Panc1 (cell line): ENCODE measurements around the gene TEX53.

Experiments
- POLR2AphosphoS5 ChIP-seq: IDR thresholded peaks from 2 replicates; pipeline ENCODE4 v1.6.1; 2012; ENCODE audit warnings: mild to moderate bottlenecking, low read depth, low read length, moderate library complexity
- TCF7L2 ChIP-seq: IDR thresholded peaks from 2 replicates; pipeline ENCODE4 v1.6.1; 2011; ENCODE audit warnings: mild to moderate bottlenecking, low read depth, low read length, inconsistent platforms
- TF ChIP-seq, protein P1 (sequence below): fragments of 450-650 bp; IDR thresholded peaks from 2 replicates; pipeline ENCODE4 v1.5.1; 2017; ENCODE audit warnings: mild to moderate bottlenecking

GRCh38 chr9:114676901-114677300 is 19.3 kb upstream of the TEX53 start:
- TF ChIP-seq, protein P1, sequence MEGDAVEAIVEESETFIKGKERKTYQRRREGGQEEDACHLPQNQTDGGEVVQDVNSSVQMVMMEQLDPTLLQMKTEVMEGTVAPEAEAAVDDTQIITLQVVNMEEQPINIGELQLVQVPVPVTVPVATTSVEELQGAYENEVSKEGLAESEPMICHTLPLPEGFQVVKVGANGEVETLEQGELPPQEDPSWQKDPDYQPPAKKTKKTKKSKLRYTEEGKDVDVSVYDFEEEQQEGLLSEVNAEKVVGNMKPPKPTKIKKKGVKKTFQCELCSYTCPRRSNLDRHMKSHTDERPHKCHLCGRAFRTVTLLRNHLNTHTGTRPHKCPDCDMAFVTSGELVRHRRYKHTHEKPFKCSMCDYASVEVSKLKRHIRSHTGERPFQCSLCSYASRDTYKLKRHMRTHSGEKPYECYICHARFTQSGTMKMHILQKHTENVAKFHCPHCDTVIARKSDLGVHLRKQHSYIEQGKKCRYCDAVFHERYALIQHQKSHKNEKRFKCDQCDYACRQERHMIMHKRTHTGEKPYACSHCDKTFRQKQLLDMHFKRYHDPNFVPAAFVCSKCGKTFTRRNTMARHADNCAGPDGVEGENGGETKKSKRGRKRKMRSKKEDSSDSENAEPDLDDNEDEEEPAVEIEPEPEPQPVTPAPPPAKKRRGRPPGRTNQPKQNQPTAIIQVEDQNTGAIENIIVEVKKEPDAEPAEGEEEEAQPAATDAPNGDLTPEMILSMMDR = no peak
- TF ChIP-seq POLR2AphosphoS5 (no peak), TCF7L2 (no peak)
